MCF 10A (cell line): ENCODE results near the gene GSTT4. TPM values are rescaled to one million over a fixed set of nuclear protein-coding genes. Genes with fewer than 3 reads are reported as not detected.
"Not testable (repeated sequence)": the region's sequence is repeated elsewhere in the genome, so short reads cannot be mapped to it uniquely, and the experiment has no call there.

Experiments
- BruUV-seq: library from RNA; stranded (reverse); fragments of 400-500 nt; replicated peaks from 2 replicates; lab custom pipeline; 2021; lab: Mats Ljungman, UMichigan
- CTCF ChIA-PET: fragments of 300-600 bp; sonication (Branson Sonifier 250); formaldehyde crosslinking; extraction: SDS; loops from one replicate; lab custom pipeline; 2021; ENCODE audit warnings: antibody characterized with exemption, inconsistent platforms; lab: Yijun Ruan, JAX
- POLR2A ChIA-PET: fragments of 300-600, 350-650 bp; sonication (Branson Sonifier 250); formaldehyde crosslinking; extraction: SDS; loops from one replicate; lab custom pipeline; 2020; ENCODE audit warnings: antibody characterized with exemption, inconsistent platforms; lab: Yijun Ruan, JAX
- DNase-seq: peaks from one replicate; pipeline ENCODE4 v3.0.0-alpha.2; 2018; ENCODE audit not compliant: unreplicated experiment
- H3K27ac Mint-ChIP-seq: one replicate; pipeline ENCODE4 v1.8.0; 2022; ENCODE audit warnings: mild to moderate bottlenecking, low read depth, mixed read lengths; ENCODE audit not compliant: unreplicated experiment
- H3K27me3 Mint-ChIP-seq: one replicate; pipeline ENCODE4 v1.8.0; 2022; ENCODE audit warnings: mixed read lengths; ENCODE audit not compliant: insufficient read depth, unreplicated experiment
- H3K36me3 Mint-ChIP-seq: one replicate; pipeline ENCODE4 v1.8.0; 2022; ENCODE audit warnings: mild to moderate bottlenecking, moderate library complexity, mixed read lengths; ENCODE audit not compliant: insufficient read depth, unreplicated experiment
- H3K4me1 Mint-ChIP-seq: one replicate; pipeline ENCODE4 v1.8.0; 2022; ENCODE audit warnings: mixed read lengths; ENCODE audit not compliant: insufficient read depth, unreplicated experiment
- H3K4me3 Mint-ChIP-seq: one replicate; pipeline ENCODE4 v1.8.0; 2022; ENCODE audit warnings: mild to moderate bottlenecking, moderate library complexity, mixed read lengths; ENCODE audit not compliant: unreplicated experiment
- H3K9me3 Mint-ChIP-seq: one replicate; pipeline ENCODE4 v1.8.0; 2022; ENCODE audit warnings: mixed read lengths; ENCODE audit not compliant: unreplicated experiment
- CTCF ChIP-seq: fragments of 200-600 bp; IDR thresholded peaks from one replicate; pipeline ENCODE4 v1.8.0; 2022; ENCODE audit warnings: antibody characterized with exemption, mild to moderate bottlenecking; ENCODE audit not compliant: unreplicated experiment
- intact Hi-C: fragments of 100-400 bp; cut with micrococcal nuclease; formaldehyde crosslinking; loops from 2 replicates; pipeline ENCODE4 v1.14.1; 2022
- total RNA-seq: library from RNA; stranded (reverse); gene quantifications from 2 replicates; pipeline ENCODE4 v1.2.3, GENCODE V29; 2022

The GSTT4 gene
- total RNA-seq, 1 experiment from 2014 or later: not detected

- CTCF ChIA-PET: no interaction called here
- no peaks in the 10 kb centered on the region for H3K27me3 Mint-ChIP-seq
- no peaks in the 10 kb centered on the region for H3K9me3 Mint-ChIP-seq
- no peaks in the 10 kb centered on the region for H3K36me3 Mint-ChIP-seq
- no peak for DNase-seq
- H3K4me1 Mint-ChIP-seq: no peaks in the 10 kb centered on the region
- intact Hi-C loops: no loop called here
- no peak for TF ChIP-seq CTCF
- H3K27ac Mint-ChIP-seq: no peak overlapping the region
- no TSS peak for BruUV-seq
- POLR2A ChIA-PET: interaction anchor here (2.7 kb wide), 1 partner anchor 13 kb away, joined by 7 read pairs; the partner anchor contains the start of gene CABIN1
- no peak overlapping the region for H3K4me3 Mint-ChIP-seq
Observed at GRCh38 chr22:23997092-23997491, 8.2 kb downstream of the GSTT4 start.

GRCh38 chr22:23993581-23994177, 11.6 kb downstream of the GSTT4 start:
- H3K36me3 Mint-ChIP-seq, BruUV-seq, intact Hi-C loops, DNase-seq, H3K9me3 Mint-ChIP-seq, H3K4me3 Mint-ChIP-seq, H3K4me1 Mint-ChIP-seq, H3K27me3 Mint-ChIP-seq, H3K27ac Mint-ChIP-seq: not testable (repeated sequence)
- CTCF ChIA-PET: interaction anchor here (0.7 kb wide), 1 partner anchor 84 kb away, joined by 3 read pairs; no protein-coding TSS in a partner anchor
- POLR2A ChIA-PET: interaction anchor here (1.2 kb wide), 1 partner anchor 10 kb away, joined by 3 read pairs; no protein-coding TSS in a partner anchor

GRCh38 chr22:23993080-23993479, 12.2 kb downstream of the GSTT4 start:
- intact Hi-C loops, CTCF ChIA-PET, DNase-seq, H3K27ac Mint-ChIP-seq, BruUV-seq, H3K4me1 Mint-ChIP-seq, H3K9me3 Mint-ChIP-seq, H3K4me3 Mint-ChIP-seq, H3K36me3 Mint-ChIP-seq, H3K27me3 Mint-ChIP-seq: not testable (repeated sequence)
- POLR2A ChIA-PET: interaction anchor here (1.2 kb wide), 1 partner anchor 11 kb away, joined by 3 read pairs; no protein-coding TSS in a partner anchor

GRCh38 chr22:23989583-23990244, 15.5 kb downstream of the GSTT4 start:
- BruUV-seq, H3K27ac Mint-ChIP-seq, H3K27me3 Mint-ChIP-seq, H3K4me1 Mint-ChIP-seq, DNase-seq, POLR2A ChIA-PET, H3K9me3 Mint-ChIP-seq, H3K4me3 Mint-ChIP-seq, CTCF ChIA-PET, H3K36me3 Mint-ChIP-seq: not testable (repeated sequence)
- intact Hi-C loops: loop anchor here (5.0 to 10.0 kb wide), 2 partner anchors 188 to 255 kb away; partner anchors contain the start of gene GGT5

- DNase-seq, H3K9me3 Mint-ChIP-seq, H3K27ac Mint-ChIP-seq, H3K4me3 Mint-ChIP-seq, POLR2A ChIA-PET, BruUV-seq, H3K36me3 Mint-ChIP-seq, H3K4me1 Mint-ChIP-seq, H3K27me3 Mint-ChIP-seq, CTCF ChIA-PET: not testable (repeated sequence)
- intact Hi-C loops: loop anchor here (5.0 to 10.0 kb wide), 2 partner anchors 191 to 258 kb away; partner anchors contain the start of gene GGT5
Observed at GRCh38 chr22:23986538-23987178, 18.6 kb downstream of the GSTT4 start.

- DNase-seq, H3K27ac Mint-ChIP-seq, H3K4me3 Mint-ChIP-seq, H3K4me1 Mint-ChIP-seq, H3K27me3 Mint-ChIP-seq, H3K36me3 Mint-ChIP-seq, BruUV-seq, H3K9me3 Mint-ChIP-seq, POLR2A ChIA-PET, CTCF ChIA-PET: not testable (repeated sequence)
- intact Hi-C loops: loop anchor here (5.0 to 10.0 kb wide), 2 partner anchors 191 to 259 kb away; partner anchors contain the start of gene GGT5
Observed at GRCh38 chr22:23986089-23986488, 19.2 kb downstream of the GSTT4 start.
